Urothelium cell line (cell line): Measurements from ENCODE around the gene HIVEP3.
A peak's percentile ranks its signal among the peaks of the same experiment; 100 is the strongest.

Experiments used
- DNase-seq: peaks from one replicate; pipeline ENCODE4 v3.0.0; 2011; ENCODE audit warnings: low spot score, mixed read lengths
- FAIRE-seq: peaks from 2 replicates; lab custom pipeline; 2011; peaks lifted over from hg19 to GRCh38; lab: Jason Lieb, UNC

The HIVEP3 gene

DNA sequence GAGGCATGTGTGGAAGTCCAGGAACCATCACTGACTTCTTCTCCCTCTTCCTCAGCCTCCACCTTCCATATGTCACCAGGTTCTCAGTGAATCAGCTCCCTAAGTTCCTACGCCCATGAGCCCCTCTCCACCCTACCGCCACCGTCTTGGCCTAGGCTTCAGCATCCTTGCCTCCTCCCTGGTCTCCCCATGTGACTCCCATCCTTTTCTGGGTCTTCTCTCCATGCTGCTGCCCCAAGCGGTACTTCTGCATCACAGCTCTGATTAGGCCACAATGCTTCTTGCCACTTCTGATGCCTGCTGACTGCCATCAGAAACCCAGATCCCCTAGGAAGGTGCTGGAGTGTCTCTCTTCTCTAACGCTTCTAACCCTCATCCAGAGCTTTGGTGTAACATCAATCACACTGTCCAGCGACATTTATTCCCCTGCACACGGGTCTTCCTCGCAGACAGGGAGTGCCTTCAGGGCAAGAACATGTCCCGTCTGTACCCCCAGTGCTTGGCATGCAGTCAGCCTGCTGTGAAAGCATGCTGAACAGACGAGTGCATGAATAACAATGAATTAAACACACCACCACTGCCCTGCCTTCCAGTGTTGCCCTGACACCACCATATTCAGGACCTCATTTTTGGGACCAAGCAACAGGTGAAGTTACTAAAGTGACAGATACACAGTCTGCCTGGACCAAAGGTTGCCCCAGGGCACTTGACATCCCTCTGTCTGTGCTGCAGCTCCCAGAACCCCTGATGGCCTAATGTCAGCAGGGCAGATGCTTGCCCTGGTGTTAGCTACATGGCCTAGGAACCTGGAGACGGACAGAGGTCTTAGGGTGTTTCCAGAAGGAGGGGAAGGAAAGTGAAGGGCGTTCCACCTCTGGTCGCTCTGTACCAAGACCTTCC is 275.6 kb downstream of the HIVEP3 start:
- FAIRE-seq: peak; percentile 85
- no peak for DNase-seq

DNA sequence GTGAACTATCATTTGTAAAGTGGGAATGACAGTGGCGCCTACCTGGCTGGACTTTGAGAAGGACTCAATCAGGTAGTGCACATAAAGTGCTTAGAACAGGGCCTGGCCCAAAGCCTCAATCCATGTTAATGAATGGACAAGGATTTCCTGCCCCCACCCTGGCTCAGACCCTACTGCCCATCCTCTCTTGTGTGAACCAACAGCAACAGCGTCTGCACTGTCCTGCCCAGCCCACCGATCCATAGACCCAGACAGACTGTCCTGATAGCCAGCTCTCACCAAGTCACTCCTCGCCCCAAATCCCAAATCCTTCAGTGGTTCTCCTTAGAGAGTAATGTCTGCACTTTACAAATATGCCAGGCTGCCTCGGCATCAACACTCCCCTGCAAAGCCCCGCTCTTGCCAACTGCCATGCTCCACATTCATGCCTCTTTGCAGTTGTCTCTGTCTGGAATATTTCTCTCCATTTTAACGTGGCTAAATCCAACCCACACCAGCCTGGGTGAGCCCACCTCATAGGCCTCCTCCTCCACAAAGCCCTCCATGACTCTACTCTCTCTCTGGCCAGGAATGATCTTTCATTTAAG is 276.7 kb downstream of the HIVEP3 start:
- no peak for DNase-seq
- FAIRE-seq: no peak

- DNase-seq (no peak), FAIRE-seq (no peak)
Measured at GRCh38 chr1:41641475-41641814, 277.3 kb downstream of the HIVEP3 start.

- no peak for DNase-seq
- no peak for FAIRE-seq
Measured at GRCh38 chr1:41640756-41641474, 277.8 kb downstream of the HIVEP3 start.

- no peak for DNase-seq
- no peak for FAIRE-seq
Measured at GRCh38 chr1:41640141-41640751, 278.5 kb downstream of the HIVEP3 start.

DNA sequence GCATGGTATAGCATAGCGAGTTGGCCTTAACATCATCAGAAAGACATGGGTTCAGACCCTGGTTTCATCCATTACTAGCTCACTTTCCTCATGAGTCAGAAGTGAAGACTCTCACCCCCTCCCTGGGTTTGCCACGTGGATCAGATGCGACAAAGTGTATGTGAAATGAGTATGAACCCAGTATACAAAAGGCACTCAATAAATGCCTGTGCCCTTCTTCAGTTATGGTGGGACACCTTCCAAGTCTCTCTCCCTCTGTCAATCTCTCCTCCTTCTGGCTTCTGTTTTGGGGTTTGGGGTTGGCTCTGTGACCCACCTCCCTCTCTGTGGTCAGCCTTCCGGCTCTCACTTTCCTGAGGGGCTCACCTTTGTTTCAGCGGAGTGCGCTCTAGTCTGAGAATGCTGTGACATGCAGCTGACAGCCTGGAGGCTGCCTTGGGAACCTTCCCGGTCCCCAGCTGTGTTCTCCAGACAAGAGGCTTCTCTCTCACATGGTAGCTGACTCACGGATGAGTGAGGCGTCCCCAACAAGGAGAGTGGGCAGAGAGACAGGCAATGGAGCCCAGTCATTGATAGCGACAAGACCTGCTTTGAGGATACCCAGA is 279.3 kb downstream of the HIVEP3 start:
- no peak for DNase-seq
- no peak for FAIRE-seq

DNA sequence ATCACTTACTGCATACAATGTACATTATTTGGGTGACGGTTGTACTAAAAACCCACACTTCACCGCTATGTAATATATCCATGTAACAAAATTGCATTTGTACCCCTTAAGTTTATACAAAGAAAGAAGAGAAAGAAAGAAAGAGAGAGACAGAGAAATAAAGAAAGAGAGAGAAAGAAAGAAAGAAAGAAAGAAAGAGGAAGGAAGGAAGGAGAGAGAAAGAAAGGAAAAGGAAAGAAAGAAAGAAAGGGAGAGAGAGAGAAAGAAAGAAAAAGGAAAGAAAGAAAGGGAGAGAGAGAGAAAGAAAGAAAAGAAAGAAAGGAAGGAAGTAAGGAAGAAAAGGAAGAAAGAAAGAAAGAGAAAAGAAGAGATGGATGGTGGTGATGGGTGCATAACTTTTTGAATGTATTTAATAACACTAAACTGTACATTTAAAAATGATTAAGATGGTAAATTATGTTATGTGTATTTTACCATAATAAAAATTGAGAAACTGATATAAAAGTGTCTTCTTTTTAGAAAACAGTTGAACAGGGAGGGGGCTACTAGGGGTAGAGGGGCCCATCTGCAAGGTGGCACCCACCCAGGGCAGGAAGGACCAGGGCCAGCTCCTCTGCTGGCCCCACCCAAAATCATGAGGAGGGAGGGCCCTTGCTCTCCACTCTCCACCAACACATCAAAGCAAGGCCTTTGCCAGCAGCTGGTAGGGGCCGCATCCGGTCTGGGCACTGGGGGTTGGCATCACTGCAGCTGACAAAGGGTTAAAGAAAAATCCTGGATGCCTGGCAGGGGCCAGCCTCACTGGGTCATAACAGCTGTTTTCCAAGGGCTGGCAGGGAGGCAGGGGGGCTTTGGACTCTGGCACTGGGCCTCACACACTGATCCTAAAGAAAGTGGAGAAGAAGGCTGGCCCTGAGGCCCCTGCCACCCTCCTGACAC is 280.4 kb downstream of the HIVEP3 start:
- FAIRE-seq (no peak), DNase-seq (no peak)

- FAIRE-seq (peak; percentile 53), DNase-seq (no peak)
Measured at GRCh38 chr1:41637367-41637766, 281.4 kb downstream of the HIVEP3 start.

DNA sequence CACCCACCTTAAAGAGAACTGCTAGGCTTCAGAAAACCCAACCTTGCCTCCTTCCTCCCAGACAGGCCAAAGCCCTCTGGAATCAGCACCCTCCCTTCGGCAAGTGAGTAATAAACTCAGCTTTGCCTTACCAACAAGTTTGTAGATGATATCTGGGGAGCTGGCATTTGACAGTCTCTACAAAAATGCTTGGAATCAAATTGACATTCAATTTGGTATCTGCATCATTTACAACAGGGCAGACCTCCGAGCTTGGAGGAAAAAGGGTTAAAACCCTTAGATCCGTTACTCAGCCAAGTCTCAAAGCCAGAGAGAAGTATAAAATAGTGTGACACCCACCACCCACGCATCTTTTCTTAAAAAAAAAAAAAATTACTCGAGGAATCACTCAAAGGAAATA is 285.0 kb downstream of the HIVEP3 start:
- FAIRE-seq (no peak), DNase-seq (no peak)

DNA sequence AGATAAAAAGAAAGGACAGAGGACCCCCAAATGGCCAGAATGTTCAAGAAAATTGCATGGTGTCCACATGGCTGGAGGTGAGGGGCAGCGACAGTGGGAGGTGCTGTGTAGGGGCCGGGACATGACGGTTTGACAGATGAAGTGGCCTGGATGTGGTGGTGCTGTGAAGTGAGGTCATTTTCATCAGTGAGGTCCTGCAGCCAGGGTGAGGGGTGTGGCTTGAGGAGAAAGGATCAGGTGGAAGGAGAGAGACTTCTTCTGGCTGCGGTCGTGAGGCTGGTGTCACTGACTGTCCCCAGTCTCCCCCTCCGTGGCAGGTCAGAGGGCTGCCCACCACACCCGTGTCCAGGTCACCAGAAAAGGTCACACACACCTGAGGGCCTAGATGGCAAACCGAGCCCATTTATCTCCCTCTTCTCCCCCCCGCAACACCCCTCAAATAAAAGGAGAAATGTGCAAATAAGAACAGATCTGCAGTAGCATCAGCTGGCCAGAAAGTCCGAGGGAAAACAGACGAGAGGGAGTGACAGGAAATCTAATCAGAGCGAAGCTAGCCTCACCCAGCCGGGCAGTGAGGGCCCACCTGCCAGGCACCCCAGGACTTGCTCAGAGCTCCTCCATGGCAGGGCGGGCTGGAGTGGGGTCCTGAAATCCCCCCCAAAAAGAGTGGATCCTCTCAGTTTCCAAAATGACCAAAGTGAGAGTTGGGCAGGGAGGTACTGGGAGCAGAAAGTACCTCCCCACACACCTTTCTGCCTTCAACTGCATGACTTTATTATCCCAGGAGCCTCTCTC is 285.7 kb downstream of the HIVEP3 start:
- FAIRE-seq: peak; percentile 81
- DNase-seq: no peak

- FAIRE-seq (peak; percentile 59), DNase-seq (no peak)
Measured at GRCh38 chr1:41631971-41632370, 286.8 kb downstream of the HIVEP3 start.

- DNase-seq (no peak), FAIRE-seq (no peak)
Measured at GRCh38 chr1:41631154-41631553, 287.6 kb downstream of the HIVEP3 start.

GRCh38 chr1:41629571-41629970 is 289.2 kb downstream of the HIVEP3 start:
- DNase-seq (no peak), FAIRE-seq (peak; percentile 92)

DNA sequence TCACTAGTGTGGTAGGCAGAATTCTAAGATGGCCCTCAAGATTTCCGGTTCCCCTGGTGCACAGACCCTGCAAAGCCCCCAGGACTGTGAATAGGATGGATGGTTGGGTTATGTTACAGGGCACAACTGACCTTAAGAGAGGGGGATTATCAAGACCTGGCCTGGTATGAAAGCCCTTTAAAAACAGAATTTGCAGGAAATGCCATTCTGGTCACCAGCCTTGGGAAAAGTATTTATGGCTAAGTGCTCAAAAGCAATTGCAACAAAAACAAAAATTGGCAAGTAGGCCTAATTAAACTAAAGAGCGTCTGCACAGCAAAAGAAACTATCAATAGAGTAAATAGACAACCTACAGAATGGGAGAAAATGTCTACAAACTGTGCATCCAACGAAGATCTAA is 289.6 kb downstream of the HIVEP3 start:
- FAIRE-seq (no peak), DNase-seq (no peak)

- no peak for FAIRE-seq
Measured at GRCh38 chr1:41627491-41628280, 291.0 kb downstream of the HIVEP3 start.

DNA sequence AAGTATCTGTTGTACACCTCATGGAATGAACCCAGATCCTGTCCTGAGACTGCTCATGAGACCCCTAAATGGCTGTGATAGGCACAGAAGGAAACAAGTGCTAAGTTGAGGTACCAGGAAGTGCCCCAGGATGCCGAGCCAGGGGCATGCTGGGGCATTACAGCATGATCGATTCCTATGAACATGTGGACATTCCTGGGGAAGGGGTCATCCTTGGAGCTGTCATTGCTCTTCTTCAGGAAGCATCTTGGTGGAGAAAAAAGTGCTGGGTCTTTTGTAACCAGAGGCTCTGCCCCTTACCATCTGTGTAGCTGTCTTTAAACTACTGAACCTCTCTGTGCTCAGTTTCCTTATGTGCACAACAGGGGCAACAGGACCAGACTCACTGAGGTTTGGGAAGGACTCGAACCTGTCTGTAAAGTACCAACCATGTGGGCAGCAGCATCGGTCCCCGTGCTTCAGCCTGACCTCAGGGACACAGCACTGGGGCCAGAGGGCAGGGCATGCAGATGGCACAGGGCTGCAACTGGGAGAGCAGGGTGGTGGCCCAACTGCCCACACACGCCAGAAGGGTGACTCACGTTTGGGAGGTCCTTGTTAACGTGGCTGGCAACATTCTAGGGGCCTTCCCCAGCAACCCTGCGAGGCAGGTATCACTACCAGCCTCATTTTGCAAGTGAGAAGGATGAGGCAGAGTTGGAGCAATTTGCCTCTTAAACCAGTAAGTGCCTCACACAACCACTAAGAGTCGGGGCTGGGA is 291.9 kb downstream of the HIVEP3 start:
- FAIRE-seq: peak; percentile 73
- DNase-seq: peak; percentile 85

More at GRCh38 chr1:41627491-41628280, 291.0 kb downstream of the HIVEP3 start:
- no peak for DNase-seq

DNA sequence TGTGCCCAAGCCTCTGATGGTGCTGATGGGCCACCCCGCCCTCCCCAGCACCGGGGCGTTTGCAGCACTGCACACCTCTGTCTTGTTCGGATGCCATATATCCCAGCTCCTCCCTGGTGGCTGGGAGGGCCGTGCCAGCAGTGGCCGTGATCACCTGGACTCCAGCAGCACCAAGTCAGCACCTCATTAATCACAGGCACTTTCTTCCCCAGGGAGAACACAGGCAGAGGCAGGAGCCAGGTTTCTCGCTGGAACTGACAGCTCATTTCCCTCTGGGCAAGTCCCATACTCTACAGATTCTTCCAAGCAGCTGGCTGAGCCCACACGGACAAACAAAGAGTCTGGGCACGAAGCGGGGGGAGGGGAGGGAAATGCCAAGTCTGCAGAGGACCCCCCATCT is 292.6 kb downstream of the HIVEP3 start:
- FAIRE-seq (peak; percentile 40), DNase-seq (peak; percentile 69)

GRCh38 chr1:41623736-41624135 is 295.0 kb downstream of the HIVEP3 start:
- no peak for DNase-seq

More at GRCh38 chr1:41623736-41624135, 295.0 kb downstream of the HIVEP3 start:
- no peak for FAIRE-seq
